Measurements from ENCODE around the gene LHX2. TPM values are rescaled to one million over a fixed set of nuclear protein-coding genes. Genes with fewer than 3 reads are reported as not detected.

The LHX2 gene
- total RNA-seq, 4 donors from 2014 or later, result not detected

GRCh38 chr9:124017929-124018729, 6.6 kb downstream of the LHX2 start:
- ATAC-seq (ENCODE audit: low FRiP score) (no peak), DNase-seq (ENCODE audit: low spot score) (no peak)
- TF ChIP-seq CTCF (IDR thresholded peaks at IDR 0.05), result no peak

DNA sequence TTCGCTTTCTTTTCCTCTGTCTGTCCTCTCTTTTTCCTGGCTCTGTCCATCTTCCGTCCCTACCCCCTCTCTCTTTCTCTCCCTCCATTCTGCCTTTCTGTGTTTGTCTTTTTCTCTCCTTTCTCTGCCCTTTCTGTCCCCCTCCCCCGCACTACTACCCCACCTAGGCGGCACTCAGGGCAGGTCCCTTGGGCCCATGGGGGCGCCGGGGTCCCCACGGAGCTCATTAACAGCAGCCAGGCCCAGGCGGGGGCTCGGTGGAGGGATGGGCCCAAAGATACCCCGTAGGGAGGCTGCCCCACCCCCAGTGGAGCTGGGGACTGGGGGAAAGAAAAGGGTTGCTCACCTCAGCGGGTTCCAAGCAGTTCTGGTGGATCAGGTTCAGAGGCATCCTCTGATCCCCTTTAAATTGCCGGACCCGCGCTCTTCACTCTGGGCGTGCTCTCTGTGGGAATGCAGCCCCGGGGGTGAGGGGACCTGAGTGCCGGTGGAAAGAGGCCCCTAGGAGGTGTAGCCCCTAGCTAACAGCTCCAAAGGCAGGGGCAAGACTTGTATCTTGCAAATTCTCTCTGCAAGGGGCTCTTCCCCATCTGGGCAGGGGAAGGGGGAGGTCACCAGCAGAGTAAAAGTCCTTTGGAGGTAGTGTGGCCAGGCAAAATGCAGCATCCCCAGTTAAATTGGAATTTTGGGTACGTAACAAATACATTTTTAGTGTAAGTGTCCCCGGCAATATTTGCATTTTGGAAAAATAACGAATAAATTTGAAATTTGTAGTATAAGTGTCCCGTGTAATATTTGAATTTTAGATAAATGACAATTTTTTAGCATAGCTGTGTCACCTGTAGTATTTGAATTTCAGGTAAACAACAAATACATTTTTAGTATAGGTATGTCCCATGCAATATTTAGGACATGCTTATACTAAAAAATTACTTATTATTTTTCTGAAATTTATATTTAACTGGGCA, 7.4 kb downstream of the LHX2 start:
- ATAC-seq (ENCODE audit: low FRiP score), result no peak
- no peak for TF ChIP-seq CTCF (IDR thresholded peaks at IDR 0.05)
- no peak for DNase-seq (ENCODE audit: low spot score)

- no peak for TF ChIP-seq CTCF (IDR thresholded peaks at IDR 0.05)
- ATAC-seq (ENCODE audit: low FRiP score) (no peak), DNase-seq (ENCODE audit: low spot score) (no peak)
Observed at GRCh38 chr9:124019771-124020519, 8.4 kb downstream of the LHX2 start.

GRCh38 chr9:124020520-124021384, 9.2 kb downstream of the LHX2 start:
- ATAC-seq (ENCODE audit: low FRiP score) (no peak), DNase-seq (ENCODE audit: low spot score) (no peak)
- no peak for TF ChIP-seq CTCF (IDR thresholded peaks at IDR 0.05)

GRCh38 chr9:124021385-124021769, 9.8 kb downstream of the LHX2 start:
- no peak for ATAC-seq (ENCODE audit: low FRiP score)
- no peak for TF ChIP-seq CTCF (IDR thresholded peaks at IDR 0.05)

More at GRCh38 chr9:124021385-124021769, 9.8 kb downstream of the LHX2 start:
- no peak for DNase-seq (ENCODE audit: low spot score)
